H1 (cell line): Measurements from ENCODE around the gene MMP24OS. TPM values are rescaled to one million over a fixed set of nuclear protein-coding genes. Genes with fewer than 3 reads are reported as not detected.

Source experiments
- CTCF ChIA-PET: fragments of 300-600 bp; sonication (Branson Sonifier 250); formaldehyde crosslinking; loops from one replicate; lab custom pipeline; 2021; ENCODE audit not compliant: partially characterized antibody; lab: Charles Lee
- POLR2A ChIA-PET: fragments of 300-600 bp; sonication (Branson Sonifier 250); formaldehyde crosslinking; loops from one replicate; lab custom pipeline; 2021; ENCODE audit warnings: inconsistent platforms; ENCODE audit not compliant: partially characterized antibody; lab: Charles Lee
- DNase-seq, 2 experiments: peaks; one replicate each; pipeline versions ENCODE4 v3.0.0 to v3.0.0-alpha.2; 2010 to 2022; ENCODE audit warnings: low spot score in 2 of 2, low read depth in 1 of 2, mixed read lengths in 1 of 2
- FAIRE-seq: peaks from 2 replicates; lab custom pipeline; 2011; peaks lifted over from hg19 to GRCh38; lab: Jason Lieb, UNC
- H2AFZ ChIP-seq: 2 replicates; pipeline ENCODE4 v1.8.1; 2012; ENCODE audit warnings: low read length, inconsistent platforms
- H2AK5ac ChIP-seq: 2 replicates; pipeline ENCODE4 v1.6.1; 2013; ENCODE audit warnings: low read depth, low read length
- H2BK120ac ChIP-seq: replicated peaks from 2 replicates; pipeline ENCODE3; 2013; ENCODE audit warnings: low read depth, low read length, inconsistent platforms
- H2BK12ac ChIP-seq: 2 replicates; pipeline ENCODE4 v1.6.1; 2013; ENCODE audit warnings: low read depth, low read length
- H2BK15ac ChIP-seq: 2 replicates; pipeline ENCODE4 v1.6.1; 2013; ENCODE audit warnings: low read length
- H2BK20ac ChIP-seq: 2 replicates; pipeline ENCODE4 v1.6.1; 2013; ENCODE audit warnings: low read length
- H2BK5ac ChIP-seq: 2 replicates; pipeline ENCODE4 v1.6.1; 2013; ENCODE audit warnings: low read depth, low read length
- H3K14ac ChIP-seq: 2 replicates; pipeline ENCODE4 v1.6.1; 2013; ENCODE audit warnings: inconsistent platforms; ENCODE audit not compliant: insufficient read length
- H3K18ac ChIP-seq: 2 replicates; pipeline ENCODE4 v1.6.1; 2013; ENCODE audit warnings: low read length; ENCODE audit errors: extremely low read depth
- H3K23ac ChIP-seq: 2 replicates; pipeline ENCODE4 v1.6.1; 2013; ENCODE audit warnings: inconsistent platforms; ENCODE audit not compliant: insufficient read length
- H3K23me2 ChIP-seq: 2 replicates; pipeline ENCODE4 v1.6.1; 2013; ENCODE audit warnings: low read depth, low read length
- H3K27ac ChIP-seq: 2 replicates; pipeline ENCODE4 v1.6.1; 2011; ENCODE audit warnings: low read depth, low read length, inconsistent platforms
- H3K27me3 ChIP-seq, 4 experiments: replicated peaks in 1 of 4; 1 replicate in 1 of 4; 2 replicates in 3 of 4; pipeline versions ENCODE4 v1.6.1 to v1.8.1; 2011 to 2013; ENCODE audit warnings: low read length in 3 of 4, mild to moderate bottlenecking in 3 of 4, inconsistent platforms in 2 of 4, mixed read lengths in 2 of 4, moderate library complexity in 1 of 4; ENCODE audit not compliant: control insufficient read depth in 3 of 4, insufficient read depth in 3 of 4; ENCODE audit errors: extremely low read depth in 1 of 4
- H3K36me3 ChIP-seq, 4 experiments: 2 replicates each; pipeline versions ENCODE4 v1.6.1 to v1.8.1; 2011 to 2013; ENCODE audit warnings: mild to moderate bottlenecking in 4 of 4, low read length in 3 of 4, moderate library complexity in 2 of 4, control low read depth in 1 of 4, inconsistent platforms in 1 of 4; ENCODE audit not compliant: insufficient read depth in 4 of 4, control insufficient read depth in 2 of 4
- H3K4ac ChIP-seq: replicated peaks from 2 replicates; pipeline ENCODE3; 2013; ENCODE audit warnings: low read length, low read depth, mixed read lengths, inconsistent platforms; ENCODE audit not compliant: insufficient read length
- H3K4me1 ChIP-seq, 4 experiments: replicated peaks in 1 of 4; 1 replicate in 1 of 4; 2 replicates in 3 of 4; pipeline versions ENCODE4 v1.6.1 to v1.8.1; 2011 to 2013; ENCODE audit warnings: low read length in 3 of 4, inconsistent platforms in 2 of 4, mixed read lengths in 1 of 4; ENCODE audit not compliant: insufficient read depth in 4 of 4, control insufficient read depth in 3 of 4
- H3K4me2 ChIP-seq, 2 experiments: 2 replicates each; pipeline versions ENCODE4 v1.6.1 to v1.8.1; 2011 to 2013; ENCODE audit warnings: low read depth in 2 of 2, low read length in 2 of 2, control low read depth in 1 of 2, inconsistent platforms in 1 of 2, mild to moderate bottlenecking in 1 of 2; ENCODE audit not compliant: insufficient read depth in 1 of 2
- H3K4me3 ChIP-seq, 4 experiments: fragments of 200-600, 300-600 bp in 1 of 4; sonication (generic), shearing (Covaris generic), sonication (Bioruptor Twin) in 1 of 4; 2 replicates each; pipeline versions ENCODE4 v1.5.1 to v1.8.1; 2011 to 2016; ENCODE audit warnings: low read length in 4 of 4, low read depth in 3 of 4, control low read depth in 2 of 4, inconsistent platforms in 2 of 4, mild to moderate bottlenecking in 2 of 4, mixed read lengths in 1 of 4, moderate library complexity in 1 of 4; ENCODE audit not compliant: insufficient read depth in 2 of 4; ENCODE audit errors: extremely low read depth in 1 of 4
- H3K56ac ChIP-seq: replicated peaks from 2 replicates; pipeline ENCODE3; 2013; ENCODE audit warnings: low read depth, mild to moderate bottlenecking, mixed read lengths, low read length, inconsistent platforms; ENCODE audit not compliant: insufficient read length
- H3K79me1 ChIP-seq: 2 replicates; pipeline ENCODE4 v1.6.1; 2013; ENCODE audit warnings: low read depth, low read length, control low read depth
- H3K79me2 ChIP-seq, 2 experiments: 2 replicates each; pipeline versions ENCODE4 v1.6.1 to v1.8.1; 2012 to 2013; ENCODE audit warnings: low read length in 2 of 2, mild to moderate bottlenecking in 2 of 2, inconsistent platforms in 1 of 2; ENCODE audit not compliant: insufficient read depth in 2 of 2, control insufficient read depth in 1 of 2
- H3K9ac ChIP-seq, 4 experiments: replicated peaks in 1 of 4; 1 replicate in 1 of 4; 2 replicates in 3 of 4; pipeline versions ENCODE4 v1.6.1 to v1.8.1; 2011 to 2013; ENCODE audit warnings: low read depth in 3 of 4, low read length in 3 of 4, control low read depth in 2 of 4, mild to moderate bottlenecking in 2 of 4, moderate library complexity in 2 of 4, inconsistent platforms in 1 of 4; ENCODE audit errors: extremely low read depth in 1 of 4
- H3K9me3 ChIP-seq, 2 experiments: 2 replicates each; pipeline versions ENCODE4 v1.6.1 to v1.8.1; 2012 to 2013; ENCODE audit warnings: mild to moderate bottlenecking in 2 of 2, moderate library complexity in 2 of 2, control low read depth in 1 of 2, inconsistent platforms in 1 of 2, low read depth in 1 of 2, low read length in 1 of 2, mixed read lengths in 1 of 2; ENCODE audit not compliant: insufficient read depth in 2 of 2
- H4K20me1 ChIP-seq, 2 experiments: replicated peaks in 1 of 2; 2 replicates each; pipeline versions ENCODE3 to v1.8.1; 2011 to 2013; ENCODE audit warnings: inconsistent platforms in 2 of 2, low read length in 2 of 2, mild to moderate bottlenecking in 1 of 2; ENCODE audit not compliant: insufficient read depth in 2 of 2, control insufficient read depth in 1 of 2
- H4K5ac ChIP-seq: 2 replicates; pipeline ENCODE4 v1.6.1; 2013; ENCODE audit warnings: low read length, low read depth, mixed read lengths, inconsistent platforms; ENCODE audit not compliant: insufficient read length
- H4K8ac ChIP-seq: 2 replicates; pipeline ENCODE4 v1.8.0; 2013; ENCODE audit warnings: mild to moderate bottlenecking, moderate library complexity, low read length, inconsistent platforms; ENCODE audit not compliant: insufficient read depth; ENCODE audit errors: extremely low read depth
- H4K91ac ChIP-seq: replicated peaks from 2 replicates; pipeline ENCODE3; 2013; ENCODE audit warnings: low read length, mixed read lengths, inconsistent platforms; ENCODE audit not compliant: insufficient read length
- CTBP2 ChIP-seq: IDR thresholded peaks from 2 replicates; pipeline ENCODE4 v1.7.0; 2011; ENCODE audit warnings: borderline replicate concordance, mild to moderate bottlenecking, moderate library complexity, mixed read lengths, low read length; ENCODE audit not compliant: insufficient read depth, insufficient read length
- EP300 ChIP-seq, 2 experiments: IDR thresholded peaks; 1 replicate in 1 of 2; 2 replicates in 1 of 2; pipeline ENCODE4 v1.6.1; 2011 to 2012; ENCODE audit warnings: low read depth in 2 of 2, low read length in 2 of 2, mild to moderate bottlenecking in 2 of 2, borderline replicate concordance in 1 of 2, inconsistent platforms in 1 of 2, moderate library complexity in 1 of 2
- GABPA ChIP-seq: IDR thresholded peaks from 2 replicates; pipeline ENCODE4 v1.6.1; 2011; ENCODE audit warnings: mild to moderate bottlenecking, low read length, moderate library complexity, borderline replicate concordance; ENCODE audit not compliant: insufficient read depth
- WGBS, 2 experiments: shearing (Covaris generic) in 1 of 2; methylation state at CpG; one replicate each; pipeline versions ENCODE4 v1.1.6 to v1.1.7; 2013 to 2015; ENCODE audit warnings: low lambda C conversion rate in 2 of 2, mixed read lengths in 2 of 2, inconsistent platforms in 1 of 2, low coverage in 1 of 2, missing lambda C conversion rate in 1 of 2; ENCODE audit not compliant: insufficient replicate concordance in 2 of 2, insufficient coverage in 1 of 2, insufficient read length in 1 of 2; ENCODE audit errors: extremely low coverage in 1 of 2, missing lambda C conversion rate in 1 of 2; 5-methylcytosine and 5-hydroxymethylcytosine counted together
- polyA plus RNA-seq, 7 experiments: library from polyadenylated mRNA; depleted of rRNA in 3 of 7; stranded (reverse) in 5 of 7; unstranded in 2 of 7; fragments of >200 nt in 5 of 7; fragments of 200-250 nt in 2 of 7; gene quantifications; 1 replicate in 5 of 7; 2 replicates in 1 of 7; 4 replicates in 1 of 7; pipeline versions ENCODE4 v1.2.1 to v1.2.3, GENCODE V29; 2011 to 2013; ENCODE audit warnings: missing spikeins in 2 of 7, mixed read lengths in 2 of 7
- total RNA-seq: library from RNA; stranded (reverse); fragmentation: NEBNext Ultra II Directional; extraction: Animal tissue kit (Norgen Biotek cat#: 25700); gene quantifications from 2 replicates; pipeline ENCODE4 v1.2.1, GENCODE V29; 2021

The MMP24OS gene
- total and polyA plus RNA-seq, 2 of the 8 experiments (the other 6 are each of a cell fraction or from before 2014, with no cell fraction given): 19.0 to 21.3 TPM

- H2BK5ac ChIP-seq: no peak overlapping the region
- H4K5ac ChIP-seq: no peak overlapping the region
- H3K56ac ChIP-seq: no peak overlapping the region
- no peak overlapping the region for H3K23ac ChIP-seq
- no peak overlapping the region for H4K91ac ChIP-seq
- no peak overlapping the region for H3K4me3 ChIP-seq
- H2BK20ac ChIP-seq: no peak overlapping the region
- H2BK12ac ChIP-seq: no peak overlapping the region
- no peak for FAIRE-seq
- no peak overlapping the region for H2AK5ac ChIP-seq
- POLR2A ChIA-PET: interaction anchor here (0.8 to 2.3 kb wide), 10 partner anchors 9 to 442 kb away, joined by 3 to 11 read pairs (median 4); partner anchors contain the start of genes CEP250, EIF6 and MMP24OS
- H2BK15ac ChIP-seq: no peak overlapping the region
- 93% methylated on average over 11 of the region's 11 CpGs; no CpG with 5 or more reads in 1 of the 2 experiments for WGBS, 2 experiments
- H3K79me2 ChIP-seq: no peaks in the 10 kb centered on the region
- H4K20me1 ChIP-seq: no peaks in the 10 kb centered on the region
- no peaks in the 10 kb centered on the region for H3K36me3 ChIP-seq
- H3K4ac ChIP-seq: no peak overlapping the region
- no peaks in the 10 kb centered on the region for H3K79me1 ChIP-seq
- H3K4me1 ChIP-seq: peaks cover 0 to 4% (median 2%) of the 10 kb centered on the region in 4 experiments; a peak in 3 of 7 replicates
- H3K18ac ChIP-seq: no peak overlapping the region
- H3K9ac ChIP-seq: no peak overlapping the region
- CTCF ChIA-PET: interaction anchor here (0.7 to 13.8 kb wide), 27 partner anchors 9 to 194 kb away, joined by 3 to 141 read pairs (median 5); partner anchors contain the start of genes CEP250, EDEM2, EIF6 and FAM83C
- no peak overlapping the region for H3K27ac ChIP-seq
- no peak overlapping the region for H2AFZ ChIP-seq
- H3K4me2 ChIP-seq: no peak overlapping the region
- no peak for DNase-seq
- no peaks in the 10 kb centered on the region for H3K23me2 ChIP-seq
- no peak overlapping the region for H2BK120ac ChIP-seq
- H3K14ac ChIP-seq: no peak overlapping the region
- H4K8ac ChIP-seq: no peak overlapping the region
- H3K9me3 ChIP-seq: no peaks in the 10 kb centered on the region
- H3K27me3 ChIP-seq: no peaks in the 10 kb centered on the region
- TF ChIP-seq CTBP2: no peak
- no peak for TF ChIP-seq GABPA
- no peak for TF ChIP-seq EP300 (IDR thresholded peaks at IDR 0.05; ENCODE audit: borderline replicate concordance in 1 of 2, low read depth in 2 of 2, low read length in 2 of 2)
Measured at GRCh38 chr20:35303382-35303734, 25.4 kb upstream of the MMP24OS start.
